GM21423 (cell line): ENCODE measurements around the gene BTBD16.

ENCODE experiments used
- ATAC-seq: cut with Tn5 transposase; IDR thresholded peaks from one replicate; pipeline ENCODE4 v1.9.1; 2021; ENCODE audit warnings: mild to moderate bottlenecking, moderate library complexity; ENCODE audit not compliant: unreplicated experiment

The BTBD16 gene

GRCh38 chr10:122271076-122271475 is at the start of gene BTBD16:
Gene BTBD16, plus strand, starts transcription at chr10:122271296. Its CDS starts 3,786 bp downstream, at chr10:122275082.
- ATAC-seq, result no peak

GRCh38 chr10:122221958-122222357 is 49.1 kb upstream of the BTBD16 start:
- ATAC-seq, result no peak

GRCh38 chr10:122222638-122223037 is 48.5 kb upstream of the BTBD16 start:
- ATAC-seq, result no peak

- no peak for ATAC-seq
Measured at GRCh38 chr10:122224159-122224558, 46.9 kb upstream of the BTBD16 start.

- no peak for ATAC-seq
Measured at GRCh38 chr10:122225330-122225729, 45.8 kb upstream of the BTBD16 start.

- ATAC-seq, result no peak
Measured at GRCh38 chr10:122227754-122228153, 43.3 kb upstream of the BTBD16 start.

GRCh38 chr10:122229666-122230065 is 41.4 kb upstream of the BTBD16 start:
- ATAC-seq, result no peak

- ATAC-seq, result no peak
Measured at GRCh38 chr10:122230222-122230621, 40.9 kb upstream of the BTBD16 start.

GRCh38 chr10:122232769-122233168 is 38.3 kb upstream of the BTBD16 start:
- ATAC-seq, result no peak

- ATAC-seq, result no peak
Measured at GRCh38 chr10:122233857-122234348, 37.2 kb upstream of the BTBD16 start.

GRCh38 chr10:122234416-122234815 is 36.7 kb upstream of the BTBD16 start:
- no peak for ATAC-seq

GRCh38 chr10:122236690-122237306 is 34.3 kb upstream of the BTBD16 start:
- no peak for ATAC-seq

GRCh38 chr10:122237331-122237990 is 33.6 kb upstream of the BTBD16 start:
- ATAC-seq, result no peak

GRCh38 chr10:122239578-122240257 is 31.4 kb upstream of the BTBD16 start:
- no peak for ATAC-seq

- ATAC-seq, result no peak
Measured at GRCh38 chr10:122240401-122240800, 30.7 kb upstream of the BTBD16 start.

- no peak for ATAC-seq
Measured at GRCh38 chr10:122241836-122242235, 29.3 kb upstream of the BTBD16 start.

GRCh38 chr10:122243550-122243949 is 27.5 kb upstream of the BTBD16 start:
- no peak for ATAC-seq

GRCh38 chr10:122244001-122244975 is 26.8 kb upstream of the BTBD16 start:
- ATAC-seq, result no peak

GRCh38 chr10:122245136-122245535 is 26.0 kb upstream of the BTBD16 start:
- no peak for ATAC-seq

- no peak for ATAC-seq
Measured at GRCh38 chr10:122245897-122246296, 25.2 kb upstream of the BTBD16 start.
